Breast epithelium (tissue), 3 donors: ENCODE data around the gene STX12.

Experiments
- POLR2A ChIP-seq: fragments of 450-650 bp; IDR thresholded peaks from one replicate; pipeline ENCODE4 v1.6.1; 2016; ENCODE audit warnings: antibody characterized with exemption, mild to moderate bottlenecking, moderate library complexity
- TF ChIP-seq, protein P1 (sequence below), 3 donors: fragments of 450-650 bp; IDR thresholded peaks; one replicate each; pipeline ENCODE4 v1.5.1; 2016 to 2017; ENCODE audit warnings: antibody characterized with exemption in 3 of 3, mild to moderate bottlenecking in 3 of 3, moderate library complexity in 3 of 3

DNA sequence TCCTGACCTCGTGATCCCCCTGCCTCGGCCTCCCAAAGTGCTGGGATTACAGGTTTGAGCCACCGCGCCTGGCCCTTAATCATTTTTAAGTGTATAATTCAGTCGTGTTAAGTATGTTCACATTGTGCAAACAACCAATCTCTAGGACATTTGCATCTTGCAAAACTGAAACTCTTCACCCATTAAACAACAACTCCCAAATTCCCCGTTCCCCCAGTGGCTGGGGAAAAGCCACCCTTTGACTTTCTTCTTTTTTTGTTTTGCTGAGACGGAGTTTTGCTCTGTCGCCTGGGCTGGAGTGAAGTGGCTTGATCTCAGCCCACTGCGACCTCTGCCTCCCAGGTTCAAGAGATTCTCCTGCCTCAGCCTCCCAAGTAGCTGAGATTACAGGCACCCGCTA is 92.8 kb downstream of the STX12 start:
- TF ChIP-seq POLR2A = no peak
- TF ChIP-seq, protein P1, sequence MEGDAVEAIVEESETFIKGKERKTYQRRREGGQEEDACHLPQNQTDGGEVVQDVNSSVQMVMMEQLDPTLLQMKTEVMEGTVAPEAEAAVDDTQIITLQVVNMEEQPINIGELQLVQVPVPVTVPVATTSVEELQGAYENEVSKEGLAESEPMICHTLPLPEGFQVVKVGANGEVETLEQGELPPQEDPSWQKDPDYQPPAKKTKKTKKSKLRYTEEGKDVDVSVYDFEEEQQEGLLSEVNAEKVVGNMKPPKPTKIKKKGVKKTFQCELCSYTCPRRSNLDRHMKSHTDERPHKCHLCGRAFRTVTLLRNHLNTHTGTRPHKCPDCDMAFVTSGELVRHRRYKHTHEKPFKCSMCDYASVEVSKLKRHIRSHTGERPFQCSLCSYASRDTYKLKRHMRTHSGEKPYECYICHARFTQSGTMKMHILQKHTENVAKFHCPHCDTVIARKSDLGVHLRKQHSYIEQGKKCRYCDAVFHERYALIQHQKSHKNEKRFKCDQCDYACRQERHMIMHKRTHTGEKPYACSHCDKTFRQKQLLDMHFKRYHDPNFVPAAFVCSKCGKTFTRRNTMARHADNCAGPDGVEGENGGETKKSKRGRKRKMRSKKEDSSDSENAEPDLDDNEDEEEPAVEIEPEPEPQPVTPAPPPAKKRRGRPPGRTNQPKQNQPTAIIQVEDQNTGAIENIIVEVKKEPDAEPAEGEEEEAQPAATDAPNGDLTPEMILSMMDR (IDR thresholded peaks at IDR 0.05) = no peak
